ENCODE measurements around the gene RASA3. TPM values are rescaled to one million over a fixed set of nuclear protein-coding genes. Genes with fewer than 3 reads are reported as not detected.

The RASA3 gene
- total and polyA plus RNA-seq, 2 of the 8 experiments (the other 6 are each of a cell fraction or from before 2014, with no cell fraction given), result 7.5 to 21.9 TPM

DNA sequence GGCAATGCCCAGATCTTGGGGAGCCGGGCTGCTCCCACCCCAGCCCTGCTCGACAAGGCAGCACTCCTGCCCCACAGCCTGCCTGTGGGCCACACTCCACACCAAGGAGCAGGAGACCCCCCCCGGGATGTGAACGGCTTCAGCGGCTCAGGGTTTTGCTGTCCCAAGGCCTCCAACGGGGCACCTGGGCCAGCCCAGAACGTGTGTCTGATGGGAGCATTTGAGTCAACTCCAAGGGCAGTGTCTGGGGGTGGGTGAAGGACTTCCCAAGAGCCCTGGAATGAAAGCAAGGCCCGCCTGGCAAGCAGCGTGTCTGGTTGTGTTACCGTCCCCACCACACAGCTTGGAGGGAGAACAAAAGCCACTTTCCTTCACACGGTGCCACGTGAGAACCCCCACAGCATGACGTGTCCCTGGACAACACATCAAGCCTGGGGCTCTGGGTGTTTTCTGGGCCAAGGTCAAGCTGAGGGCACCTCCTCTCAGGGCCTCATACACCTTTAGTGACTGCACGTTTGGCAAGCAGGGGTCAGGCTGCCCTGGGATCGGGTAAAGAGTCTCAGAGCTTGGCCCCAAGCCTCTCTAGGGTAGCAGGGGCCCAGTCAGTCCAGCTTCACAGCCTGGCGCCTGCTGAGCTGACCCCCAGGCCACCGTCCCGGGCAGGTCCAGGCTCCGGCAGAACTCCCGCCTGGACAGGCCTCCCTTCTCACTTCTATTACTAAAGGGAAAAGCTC lies 164.5 kb downstream of the RASA3 start:
- DNase-seq (ENCODE audit: low read depth in 1 of 2, low spot score in 2 of 2), result no peak
- H2BK120ac ChIP-seq (replicated peaks; ENCODE audit: low read depth, low read length), result no peak overlapping the region
- no peak overlapping the region for H4K91ac ChIP-seq (replicated peaks; ENCODE audit: insufficient read length, low read length)
- no peak overlapping the region for H4K5ac ChIP-seq (ENCODE audit: insufficient read length, low read depth, low read length)
- no peak overlapping the region for H3K4me2 ChIP-seq (ENCODE audit: insufficient read depth in 1 of 2, low read depth in 2 of 2, low read length in 2 of 2)
- H2BK5ac ChIP-seq (ENCODE audit: low read depth, low read length), result no peak overlapping the region
- H3K23ac ChIP-seq (ENCODE audit: insufficient read length), result no peak overlapping the region
- no peak overlapping the region for H3K4me3 ChIP-seq (ENCODE audit: extremely low read depth in 1 of 4, insufficient read depth in 2 of 4, low read depth in 3 of 4, low read length in 4 of 4)
- peaks cover 0 to 8% of the 10 kb centered on the region in 2 experiments for H4K20me1 ChIP-seq (replicated peaks in 1 of 2; ENCODE audit: control insufficient read depth in 1 of 2, insufficient read depth in 2 of 2, low read length in 2 of 2)
- H3K4ac ChIP-seq (replicated peaks; ENCODE audit: insufficient read length, low read depth, low read length), result no peak overlapping the region
- peaks cover 22 to 25% of the 10 kb centered on the region in 2 experiments; a peak in 3 of 4 replicates for H3K9me3 ChIP-seq (ENCODE audit: insufficient read depth in 2 of 2, low read depth in 1 of 2, low read length in 1 of 2)
- H3K27ac ChIP-seq (ENCODE audit: low read depth, low read length), result no peak overlapping the region
- H3K4me1 ChIP-seq (replicated peaks in 1 of 4; ENCODE audit: control insufficient read depth in 3 of 4, insufficient read depth in 4 of 4, low read length in 3 of 4), result no peaks in the 10 kb centered on the region
- no peak overlapping the region for H3K14ac ChIP-seq (ENCODE audit: insufficient read length)
- peaks cover 13% of the 10 kb centered on the region; the same call in 1 of the 2 replicates for H3K23me2 ChIP-seq (ENCODE audit: low read depth, low read length)
- H2BK12ac ChIP-seq (ENCODE audit: low read depth, low read length), result no peak overlapping the region
- no peak overlapping the region for H4K8ac ChIP-seq (ENCODE audit: extremely low read depth, insufficient read depth, low read length)
- H3K79me1 ChIP-seq (ENCODE audit: low read depth, low read length), result no peaks in the 10 kb centered on the region
- no peak overlapping the region for H2AK5ac ChIP-seq (ENCODE audit: low read depth, low read length)
- H2BK15ac ChIP-seq (ENCODE audit: low read length), result no peak overlapping the region
- 93% methylated on average over 18 of the region's 20 CpGs; no CpG with 5 or more reads in 1 of the 2 experiments for WGBS, 2 experiments (ENCODE audit: extremely low coverage in 1 of 2, insufficient coverage in 1 of 2, insufficient read length in 1 of 2, insufficient replicate concordance in 2 of 2, low coverage in 1 of 2, low lambda C conversion rate in 2 of 2, missing lambda C conversion rate in 1 of 2)
- no peak overlapping the region for H2AFZ ChIP-seq (ENCODE audit: low read length)
- no peak overlapping the region for H2BK20ac ChIP-seq (ENCODE audit: low read length)
- no peaks in the 10 kb centered on the region for H3K27me3 ChIP-seq (replicated peaks in 1 of 4; ENCODE audit: control insufficient read depth in 3 of 4, extremely low read depth in 1 of 4, insufficient read depth in 3 of 4, low read length in 3 of 4)
- CTCF ChIA-PET (ENCODE audit: partially characterized antibody), result interaction anchor here (1.0 to 2.4 kb wide), 2 partner anchors 135 to 145 kb away, joined by 3 to 8 read pairs; no protein-coding TSS in a partner anchor
- no peak overlapping the region for H3K56ac ChIP-seq (replicated peaks; ENCODE audit: insufficient read length, low read depth, low read length)
- POLR2A ChIA-PET (ENCODE audit: partially characterized antibody), result no interaction called here
- no peaks in the 10 kb centered on the region for H3K36me3 ChIP-seq (ENCODE audit: control insufficient read depth in 2 of 4, insufficient read depth in 4 of 4, low read length in 3 of 4)
- no peak overlapping the region for H3K18ac ChIP-seq (ENCODE audit: extremely low read depth, low read length)
- no peak overlapping the region for H3K9ac ChIP-seq (replicated peaks in 1 of 4; ENCODE audit: extremely low read depth in 1 of 4, low read depth in 3 of 4, low read length in 3 of 4)
- no peak for FAIRE-seq
- no peaks in the 10 kb centered on the region for H3K79me2 ChIP-seq (ENCODE audit: control insufficient read depth in 1 of 2, insufficient read depth in 2 of 2, low read length in 2 of 2)
- no peak for TF ChIP-seq TCF12 (IDR thresholded peaks at IDR 0.05; ENCODE audit: low read depth, low read length)
- TF ChIP-seq BRCA1 (IDR thresholded peaks at IDR 0.05; ENCODE audit: low read depth, low read length), result no peak
- TF ChIP-seq ASH2L (IDR thresholded peaks at IDR 0.05; ENCODE audit: low read length), result no peak
